Ishikawa (cell line): Measurements from ENCODE around the gene FURIN.

Experiments
- CEBPB ChIP-seq: IDR thresholded peaks from 2 replicates; pipeline ENCODE4 v1.6.1; 2012
- CREB1 ChIP-seq: IDR thresholded peaks from 2 replicates; pipeline ENCODE4 v1.6.1; 2012; ENCODE audit warnings: low read depth
- EGR1 ChIP-seq: IDR thresholded peaks from 2 replicates; pipeline ENCODE4 v1.6.1; 2012
- EP300 ChIP-seq: IDR thresholded peaks from 2 replicates; pipeline ENCODE4 v1.6.1; 2012; ENCODE audit warnings: borderline replicate concordance
- FOXM1 ChIP-seq: IDR thresholded peaks from 2 replicates; pipeline ENCODE4 v1.6.1; 2012; ENCODE audit warnings: low read depth, borderline replicate concordance
- NFIC ChIP-seq: IDR thresholded peaks from 2 replicates; pipeline ENCODE4 v1.6.1; 2012
- RAD21 ChIP-seq: IDR thresholded peaks from 2 replicates; pipeline ENCODE4 v1.6.1; 2012; ENCODE audit warnings: low read depth
- REST ChIP-seq: IDR thresholded peaks from 2 replicates; pipeline ENCODE4 v1.6.1; 2012; ENCODE audit warnings: low read depth, mild to moderate bottlenecking
- TAF1 ChIP-seq: IDR thresholded peaks from 2 replicates; pipeline ENCODE4 v1.6.1; 2012; ENCODE audit warnings: low read depth, mild to moderate bottlenecking
- TCF12 ChIP-seq: IDR thresholded peaks from 2 replicates; pipeline ENCODE4 v1.6.1; 2012; ENCODE audit warnings: low read depth
- TEAD4 ChIP-seq: IDR thresholded peaks from 2 replicates; pipeline ENCODE4 v1.6.1; 2012
- USF1 ChIP-seq: IDR thresholded peaks from 2 replicates; pipeline ENCODE4 v1.6.1; 2012
- YY1 ChIP-seq: IDR thresholded peaks from 2 replicates; pipeline ENCODE4 v1.6.1; 2012; ENCODE audit warnings: low read depth
- ZBTB7A ChIP-seq: IDR thresholded peaks from 2 replicates; pipeline ENCODE4 v1.6.1; 2012; ENCODE audit warnings: low read depth
- TF ChIP-seq, protein P1 (sequence below): IDR thresholded peaks from 2 replicates; pipeline ENCODE4 v1.6.1; 2012

Gene FURIN

GRCh38 chr15:90881978-90882721 lies 13.8 kb downstream of the FURIN start:
- TF ChIP-seq TEAD4: no peak

DNA sequence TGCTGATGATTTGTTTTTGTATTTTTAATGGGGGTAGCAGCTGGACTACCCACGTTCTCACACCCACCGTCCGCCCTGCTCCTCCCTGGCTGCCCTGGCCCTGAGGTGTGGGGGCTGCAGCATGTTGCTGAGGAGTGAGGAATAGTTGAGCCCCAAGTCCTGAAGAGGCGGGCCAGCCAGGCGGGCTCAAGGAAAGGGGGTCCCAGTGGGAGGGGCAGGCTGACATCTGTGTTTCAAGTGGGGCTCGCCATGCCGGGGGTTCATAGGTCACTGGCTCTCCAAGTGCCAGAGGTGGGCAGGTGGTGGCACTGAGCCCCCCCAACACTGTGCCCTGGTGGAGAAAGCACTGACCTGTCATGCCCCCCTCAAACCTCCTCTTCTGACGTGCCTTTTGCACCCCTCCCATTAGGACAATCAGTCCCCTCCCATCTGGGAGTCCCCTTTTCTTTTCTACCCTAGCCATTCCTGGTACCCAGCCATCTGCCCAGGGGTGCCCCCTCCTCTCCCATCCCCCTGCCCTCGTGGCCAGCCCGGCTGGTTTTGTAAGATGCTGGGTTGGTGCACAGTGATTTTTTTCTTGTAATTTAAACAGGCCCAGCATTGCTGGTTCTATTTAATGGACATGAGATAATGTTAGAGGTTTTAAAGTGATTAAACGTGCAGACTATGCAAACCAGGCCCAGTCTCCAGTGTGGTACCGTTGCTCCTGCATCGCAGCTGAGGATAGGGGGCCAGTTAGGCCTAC lies 14.6 kb downstream of the FURIN start:
- TF ChIP-seq CEBPB: no peak
- TF ChIP-seq ZBTB7A: no peak
- TF ChIP-seq, protein P1, sequence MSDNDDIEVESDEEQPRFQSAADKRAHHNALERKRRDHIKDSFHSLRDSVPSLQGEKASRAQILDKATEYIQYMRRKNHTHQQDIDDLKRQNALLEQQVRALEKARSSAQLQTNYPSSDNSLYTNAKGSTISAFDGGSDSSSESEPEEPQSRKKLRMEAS: no peak
- TF ChIP-seq REST: no peak
- TF ChIP-seq FOXM1: no peak
- TF ChIP-seq EP300: no peak
- TF ChIP-seq NFIC: no peak
- TF ChIP-seq TAF1: no peak
- TF ChIP-seq TCF12: no peak
- TF ChIP-seq CREB1: no peak
- no peak for TF ChIP-seq RAD21
- no peak for TF ChIP-seq TEAD4
- no peak for TF ChIP-seq USF1
- TF ChIP-seq YY1: no peak
- TF ChIP-seq EGR1: no peak

- no peak for TF ChIP-seq EGR1
- TF ChIP-seq CEBPB: no peak
- TF ChIP-seq CREB1: no peak
- TF ChIP-seq TEAD4: no peak
- TF ChIP-seq TCF12: no peak
- no peak for TF ChIP-seq USF1
- TF ChIP-seq EP300: no peak
- TF ChIP-seq RAD21: no peak
- no peak for TF ChIP-seq TAF1
Observed at GRCh38 chr15:90883526-90883975, 15.2 kb downstream of the FURIN start.

DNA sequence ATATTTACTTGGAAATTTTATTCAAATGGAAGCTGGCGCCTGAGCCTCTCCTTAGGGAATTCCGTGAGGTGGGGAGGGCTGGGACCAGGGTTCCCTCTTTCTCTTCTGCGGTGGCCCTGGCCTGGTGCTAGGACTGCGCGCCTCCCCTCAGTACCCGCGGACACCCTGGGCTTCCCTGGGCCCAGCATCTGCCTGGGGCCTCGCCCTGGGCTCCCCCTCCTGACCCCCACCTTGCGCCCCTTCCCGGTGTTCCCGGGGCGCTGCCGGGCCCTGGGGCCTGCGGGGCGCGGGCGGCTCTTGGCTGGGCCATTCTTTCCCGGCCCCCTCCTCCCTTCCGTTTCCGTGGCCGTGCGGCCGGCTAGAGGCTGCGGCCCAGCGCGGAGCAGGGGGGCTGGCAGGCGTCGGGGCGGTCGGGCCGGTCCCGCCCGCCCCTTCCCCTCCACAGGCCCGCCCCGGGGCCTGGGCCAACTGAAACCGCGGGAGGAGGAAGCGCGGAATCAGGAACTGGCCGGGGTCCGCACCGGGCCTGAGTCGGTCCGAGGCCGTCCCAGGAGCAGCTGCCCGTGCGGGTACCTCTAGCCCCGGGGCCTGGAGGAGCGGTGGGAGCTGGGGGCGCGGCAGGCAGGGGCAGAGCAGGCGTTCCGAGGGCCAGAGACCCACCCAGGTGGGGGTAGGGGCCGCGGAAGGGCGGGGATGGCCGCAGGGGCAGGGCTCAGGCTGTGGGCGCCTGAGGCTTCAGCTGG lies 15.8 kb downstream of the FURIN start, which contains the start of gene FES:
Gene FES (plus strand): TSS at position 529 of the 743 bp plus-strand sequence. CDS start 542 bp downstream, outside the sequence.
- TF ChIP-seq ZBTB7A (no peak), TEAD4 (no peak), USF1 (no peak), TCF12 (no peak), EP300 (no peak), EGR1 (no peak), CEBPB (no peak), YY1 (no peak), TAF1 (no peak)

DNA sequence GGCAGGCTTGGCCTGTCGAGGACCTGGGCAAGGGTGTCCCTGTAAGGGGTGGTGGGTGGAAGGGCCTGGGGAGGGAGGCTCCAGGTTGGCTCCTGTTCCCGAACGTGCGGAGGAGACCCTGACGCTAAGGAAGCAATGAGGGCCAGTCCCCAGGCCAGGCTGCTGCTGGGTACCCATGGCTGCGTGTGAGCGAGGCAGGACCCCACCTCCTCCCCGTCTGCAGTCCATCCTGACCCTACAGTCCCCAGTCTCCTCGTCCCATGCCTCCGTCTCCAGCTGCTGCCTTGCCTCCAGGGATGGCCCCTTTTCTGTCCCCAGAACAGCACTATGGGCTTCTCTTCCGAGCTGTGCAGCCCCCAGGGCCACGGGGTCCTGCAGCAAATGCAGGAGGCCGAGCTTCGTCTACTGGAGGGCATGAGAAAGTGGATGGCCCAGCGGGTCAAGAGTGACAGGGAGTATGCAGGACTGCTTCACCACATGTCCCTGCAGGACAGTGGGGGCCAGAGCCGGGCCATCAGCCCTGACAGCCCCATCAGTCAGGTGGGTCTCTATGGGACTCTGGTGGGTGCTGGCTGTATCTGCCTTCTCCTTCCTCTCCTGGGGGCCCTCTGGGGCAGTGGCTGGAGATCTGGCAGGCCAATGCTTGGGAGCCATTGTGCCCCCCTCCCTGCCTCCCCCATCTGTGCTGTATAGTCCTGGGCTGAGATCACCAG lies 16.5 kb downstream of the FURIN start:
- TF ChIP-seq CEBPB (no peak), TEAD4 (no peak), ZBTB7A (no peak), EGR1 (no peak), NFIC (no peak), REST (no peak), YY1 (no peak)
- TF ChIP-seq, protein P1: no peak
